ENCODE data around the gene ASB10. TPM values are rescaled to one million over a fixed set of nuclear protein-coding genes. Genes with fewer than 3 reads are reported as not detected.

The ASB10 gene
- total and polyA plus RNA-seq, 2 donors (not counting 1 experiment from before 2014, with no cell fraction given), result not detected

DNA sequence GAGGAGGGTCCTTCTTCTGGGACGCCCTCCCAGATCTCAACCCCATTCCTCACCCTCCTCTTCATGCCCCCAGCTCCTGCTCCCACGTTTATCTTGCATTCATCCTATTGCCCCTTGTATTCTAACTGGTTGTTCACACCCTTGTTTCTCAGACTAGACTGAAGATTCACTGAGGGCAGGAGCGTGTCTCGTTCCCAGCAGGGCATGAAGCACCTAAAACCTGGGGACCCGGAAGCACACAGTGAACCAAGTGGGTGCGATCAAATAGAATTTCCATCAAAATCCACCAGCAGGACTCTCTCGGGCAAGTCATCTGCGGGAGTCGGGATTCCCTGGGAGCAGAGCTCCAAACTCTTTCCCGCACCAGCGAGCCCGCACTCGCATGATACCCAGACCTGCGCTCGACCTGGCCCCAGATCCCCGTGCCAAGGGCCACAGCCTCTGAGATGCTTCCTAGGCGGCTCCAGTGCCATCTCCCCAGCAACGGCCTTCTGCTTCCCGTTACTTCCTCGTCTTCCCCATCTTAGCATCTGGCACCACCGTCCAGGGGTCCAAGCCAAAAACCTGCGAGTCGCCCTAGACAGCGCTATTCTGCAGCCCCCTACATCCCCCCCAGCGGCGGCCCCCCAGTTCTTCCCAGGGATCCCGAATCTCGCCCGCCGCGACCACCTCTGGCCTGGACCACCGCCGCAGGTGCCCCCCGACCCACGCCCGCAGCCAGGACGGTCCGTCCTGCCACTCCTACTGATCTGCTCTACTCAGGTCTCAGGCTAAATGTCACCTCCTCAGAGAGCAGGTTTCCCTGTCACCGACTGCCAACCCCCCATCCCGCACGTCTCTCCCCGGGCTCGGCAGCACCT is 13.4 kb downstream of the ASB10 start:
- no peak overlapping the region for H3K4me3 ChIP-seq (ENCODE audit: control extremely low read depth in 1 of 5, extremely low read depth in 1 of 5, insufficient read depth in 1 of 5, low read depth in 2 of 5, low read length in 4 of 5)
- no peak overlapping the region for H3K4me3 Mint-ChIP-seq
- H3K4me1 ChIP-seq (ENCODE audit: control insufficient read depth in 2 of 2, insufficient read depth in 2 of 2, low read length in 2 of 2), result no peaks in the 10 kb centered on the region
- no peak overlapping the region for H3K9ac ChIP-seq (ENCODE audit: low read length)
- DNase-seq (no peak), ATAC-seq (ENCODE audit: low read depth) (no peak)
- 89% methylated on average over 37 of the region's 43 CpGs for WGBS (ENCODE audit: insufficient coverage)
- H3K36me3 ChIP-seq (replicated peaks in 1 of 2; ENCODE audit: control extremely low read depth in 1 of 2, control insufficient read depth in 1 of 2, extremely low read depth in 1 of 2, insufficient read depth in 2 of 2, low read length in 1 of 2), result no peaks in the 10 kb centered on the region
- no peak overlapping the region for H3K4me2 ChIP-seq (replicated peaks; ENCODE audit: low read depth, low read length, poor library complexity, severe bottlenecking)
- intact Hi-C loops (cut with micrococcal nuclease), result loop anchor here (2.0 kb wide), 2 partner anchors 59 to 71 kb away; partner anchors contain the start of gene CHPF2
- H3K9me3 ChIP-seq (ENCODE audit: control extremely low read depth in 1 of 3, control insufficient read depth in 2 of 3, insufficient read depth in 1 of 3, low read length in 2 of 3), result peaks cover 0 to 30% (median 0%) of the 10 kb centered on the region in 3 donors
- ChIA-PET CTCF (interaction anchor here (1.3 kb wide), 1 partner anchor 50 kb away, joined by 5 read pairs; no protein-coding TSS in a partner anchor), POLR2A (no interaction called here)
- H3K27ac Mint-ChIP-seq, result peak overlapping the region; percentile 46
- H4K20me1 ChIP-seq (ENCODE audit: control insufficient read depth, insufficient read depth, low read length, poor library complexity, severe bottlenecking), result no peaks in the 10 kb centered on the region
- H2AFZ ChIP-seq (ENCODE audit: insufficient read depth, low read depth, low read length, poor library complexity, severe bottlenecking), result no peak overlapping the region
- peaks cover 8% of the 10 kb centered on the region for H3K4me1 Mint-ChIP-seq
- TF ChIP-seq, protein P1, sequence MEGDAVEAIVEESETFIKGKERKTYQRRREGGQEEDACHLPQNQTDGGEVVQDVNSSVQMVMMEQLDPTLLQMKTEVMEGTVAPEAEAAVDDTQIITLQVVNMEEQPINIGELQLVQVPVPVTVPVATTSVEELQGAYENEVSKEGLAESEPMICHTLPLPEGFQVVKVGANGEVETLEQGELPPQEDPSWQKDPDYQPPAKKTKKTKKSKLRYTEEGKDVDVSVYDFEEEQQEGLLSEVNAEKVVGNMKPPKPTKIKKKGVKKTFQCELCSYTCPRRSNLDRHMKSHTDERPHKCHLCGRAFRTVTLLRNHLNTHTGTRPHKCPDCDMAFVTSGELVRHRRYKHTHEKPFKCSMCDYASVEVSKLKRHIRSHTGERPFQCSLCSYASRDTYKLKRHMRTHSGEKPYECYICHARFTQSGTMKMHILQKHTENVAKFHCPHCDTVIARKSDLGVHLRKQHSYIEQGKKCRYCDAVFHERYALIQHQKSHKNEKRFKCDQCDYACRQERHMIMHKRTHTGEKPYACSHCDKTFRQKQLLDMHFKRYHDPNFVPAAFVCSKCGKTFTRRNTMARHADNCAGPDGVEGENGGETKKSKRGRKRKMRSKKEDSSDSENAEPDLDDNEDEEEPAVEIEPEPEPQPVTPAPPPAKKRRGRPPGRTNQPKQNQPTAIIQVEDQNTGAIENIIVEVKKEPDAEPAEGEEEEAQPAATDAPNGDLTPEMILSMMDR (IDR thresholded peaks at IDR 0.05), result no peak
- TF ChIP-seq EZH2 (IDR thresholded peaks at IDR 0.05; ENCODE audit: borderline replicate concordance, insufficient read depth, low read depth, low read length, poor library complexity, severe bottlenecking), result no peak
- peaks cover 0 to 42% (median 17%) of the 10 kb centered on the region in 4 experiments for H3K27me3 ChIP-seq (replicated peaks in 1 of 4; ENCODE audit: control extremely low read depth in 1 of 4, control insufficient read depth in 3 of 4, insufficient read depth in 4 of 4, low read length in 3 of 4)
- peaks cover 50% of the 10 kb centered on the region for H3K27me3 Mint-ChIP-seq
- no peaks in the 10 kb centered on the region for H3K79me2 ChIP-seq (ENCODE audit: control insufficient read depth, insufficient read depth, low read length)
- H3K27ac ChIP-seq (ENCODE audit: low read length in 2 of 2), result no peak overlapping the region
- H3K9me3 Mint-ChIP-seq (ENCODE audit: insufficient read depth), result no peaks in the 10 kb centered on the region
